Daoy (cell line): ENCODE measurements around the gene METAP1D. TPM values are rescaled to one million over a fixed set of nuclear protein-coding genes. Genes with fewer than 3 reads are reported as not detected.
A peak's percentile ranks its signal among the peaks of the same experiment; 100 is the strongest.
"Not testable (repeated sequence)": the region's sequence is repeated elsewhere in the genome, so short reads cannot be mapped to it uniquely, and the experiment has no call there.

Source experiments
- DNase-seq: peaks from one replicate; pipeline ENCODE4 v3.0.0-alpha.2; 2015; ENCODE audit warnings: low read depth
- total RNA-seq: library from RNA; depleted of rRNA; stranded (reverse); fragments of >200 nt; shearing (Covaris generic); gene quantifications from 2 replicates; pipeline ENCODE4 v1.2.3, GENCODE V29; 2014

Gene METAP1D
- total RNA-seq, 1 experiment from 2014 or later, result 6.9 TPM

DNA sequence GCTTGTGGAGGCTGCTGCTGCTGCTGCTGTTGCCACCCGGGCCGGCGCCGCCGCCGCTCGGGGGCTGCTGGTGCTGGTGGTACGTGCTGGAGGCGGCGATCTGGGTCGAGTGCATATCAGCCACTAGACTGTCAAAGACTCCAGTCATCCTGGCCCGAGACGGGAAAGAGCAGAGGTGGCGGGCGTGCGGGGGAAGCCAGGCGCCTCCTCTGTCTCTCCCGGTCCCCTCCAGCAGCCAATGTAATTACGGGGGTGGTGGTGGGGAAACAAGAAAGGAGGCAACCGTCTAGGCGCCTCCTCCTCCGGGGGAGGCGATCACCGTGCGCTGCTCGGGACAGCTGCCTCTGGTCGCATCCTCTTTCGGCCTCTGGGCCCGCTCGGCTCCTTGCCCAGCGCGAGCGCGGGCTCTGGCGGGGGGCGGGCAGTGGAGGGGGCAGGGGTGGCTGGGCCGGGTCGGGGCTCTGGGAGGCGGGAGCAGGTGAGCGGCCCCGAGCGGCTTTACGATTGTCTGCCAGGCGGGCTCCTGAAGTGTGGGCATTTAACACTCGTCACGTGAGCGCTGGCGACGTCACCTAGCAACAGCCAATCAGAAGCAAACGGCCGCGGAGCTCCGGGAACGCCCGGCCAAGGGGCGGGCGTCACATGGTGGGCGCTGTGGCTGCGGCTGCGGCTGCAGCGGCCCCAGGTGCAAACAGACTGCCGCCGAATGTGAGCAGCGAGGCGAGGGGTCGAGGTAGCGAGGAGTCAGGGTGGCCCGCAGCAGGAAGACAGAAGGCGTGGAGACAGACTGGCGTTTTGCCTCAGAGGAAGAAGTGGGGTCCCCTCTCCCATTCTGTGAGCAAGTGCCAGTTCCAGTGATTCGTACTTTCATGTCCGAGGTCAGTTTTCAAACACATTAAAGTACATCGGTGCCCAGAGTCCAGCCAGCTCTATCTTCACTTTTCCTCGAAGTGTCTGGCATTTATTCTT lies 102.9 kb downstream of the METAP1D start, which contains the start of gene DLX2:
DLX2 (minus strand) TSS at position 510 of the 969 bp plus-strand sequence; CDS start at position 148, 362 bp downstream.
- peak; percentile 95 for DNase-seq

DNA sequence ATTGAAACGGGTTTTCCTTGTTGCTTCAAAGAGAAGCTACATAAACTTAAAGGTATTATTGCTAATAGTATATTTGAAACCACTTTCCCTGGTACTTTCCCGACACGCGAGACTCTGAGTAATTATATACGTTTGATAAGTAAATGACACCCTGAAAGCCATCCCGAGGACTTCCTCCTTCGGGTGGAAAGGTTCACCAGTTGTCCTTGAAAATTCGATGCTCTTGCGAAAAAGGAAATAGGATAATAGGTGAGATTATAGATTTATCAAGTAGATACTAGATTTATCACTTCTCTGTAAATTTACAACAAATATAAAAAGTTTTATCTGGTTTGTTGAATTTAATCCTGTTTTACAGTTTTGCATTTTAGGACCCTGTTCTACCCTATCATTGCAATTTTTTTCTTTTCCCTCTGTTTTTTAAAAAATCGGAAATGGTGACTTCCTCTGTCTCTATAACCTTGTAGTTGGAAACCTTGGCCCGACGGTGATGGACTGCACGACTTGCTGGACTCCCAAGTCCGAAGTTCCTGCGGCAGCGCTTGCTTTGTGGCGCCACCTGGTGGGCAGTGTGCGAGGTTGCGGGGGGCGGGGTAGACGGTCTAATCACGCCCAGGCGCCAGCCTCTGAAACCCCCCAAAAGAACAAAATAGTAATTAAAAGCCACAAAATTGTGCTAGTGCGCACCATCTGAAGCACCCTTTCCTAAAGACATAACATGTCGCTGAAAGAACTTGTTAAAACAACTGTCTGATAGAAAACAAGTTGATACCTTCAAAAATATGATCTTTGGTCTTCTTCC lies 103.9 kb downstream of the METAP1D start:
- DNase-seq, result peak; percentile 90

DNA sequence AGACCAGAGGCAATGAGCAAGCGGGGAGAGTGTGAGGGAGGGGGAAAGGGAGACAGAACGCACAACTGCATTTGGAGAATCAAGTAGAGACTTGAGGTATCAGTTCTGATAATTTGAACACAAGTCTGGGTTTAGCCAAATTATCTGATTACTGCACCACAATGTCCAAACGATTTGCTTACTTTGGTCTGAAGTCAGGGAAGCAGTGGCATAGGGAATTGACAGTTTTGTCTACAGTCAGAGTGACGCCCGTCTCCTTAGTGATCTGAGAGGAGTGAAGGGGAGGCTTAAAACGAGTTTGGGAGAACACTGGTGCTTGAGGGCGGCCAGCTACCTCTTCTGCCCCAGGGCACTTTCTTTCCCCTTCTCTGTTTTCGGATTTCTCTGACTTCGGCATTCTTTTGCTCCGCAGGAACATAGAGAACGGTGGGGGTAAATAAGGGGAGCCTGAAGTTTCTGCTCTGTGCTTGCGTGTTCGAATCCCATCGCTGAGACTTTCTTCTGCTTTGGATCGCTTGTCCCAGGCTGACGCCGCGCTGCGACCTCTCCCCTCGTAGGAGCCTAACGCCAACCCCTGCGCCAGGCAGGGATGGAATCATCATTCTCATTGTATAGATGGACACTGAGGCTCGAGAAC lies 105.8 kb downstream of the METAP1D start:
- DNase-seq, result no peak

DNA sequence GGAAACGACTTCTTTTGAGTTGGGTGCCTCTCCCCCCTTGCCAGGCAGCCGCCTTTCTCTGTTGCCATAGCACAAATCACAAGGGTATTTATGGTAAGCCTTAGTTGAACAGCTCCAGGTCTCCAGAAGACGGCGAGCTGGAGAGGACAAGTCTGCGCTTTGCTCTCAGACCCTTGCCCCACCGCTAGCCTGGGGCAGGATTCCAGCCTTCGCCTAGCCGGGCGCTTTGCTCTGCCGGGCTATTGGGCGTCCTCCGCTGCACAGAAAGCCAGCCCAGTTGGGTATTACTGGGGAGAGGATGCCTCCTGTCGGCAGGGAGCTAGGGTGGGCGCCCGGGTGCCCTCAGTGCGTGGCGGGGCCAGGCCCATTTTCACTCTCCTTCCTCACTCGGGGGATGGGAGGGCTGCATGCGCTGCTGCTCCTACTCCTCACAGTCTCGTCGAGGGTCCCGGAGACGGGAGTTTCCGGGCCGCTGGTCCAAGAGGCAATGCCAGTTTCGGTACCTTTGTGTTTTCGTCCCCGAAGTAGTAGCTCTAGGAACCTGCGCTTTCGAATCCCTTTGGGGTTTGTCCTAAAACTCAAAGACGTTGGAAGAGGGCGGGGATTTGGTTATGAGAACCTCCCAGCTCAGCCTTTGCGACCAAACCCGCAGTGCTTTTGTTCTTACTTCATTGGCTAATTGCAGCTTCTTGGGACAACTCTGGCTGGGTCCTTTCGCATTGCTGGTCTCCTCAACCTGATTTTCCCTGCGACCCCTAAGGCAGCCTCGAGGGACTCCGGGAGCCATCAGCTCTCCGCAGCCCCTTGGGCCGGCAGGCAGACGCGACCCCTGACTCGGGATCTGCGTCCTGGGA lies 106.6 kb downstream of the METAP1D start:
- peak; percentile 71 for DNase-seq

DNA sequence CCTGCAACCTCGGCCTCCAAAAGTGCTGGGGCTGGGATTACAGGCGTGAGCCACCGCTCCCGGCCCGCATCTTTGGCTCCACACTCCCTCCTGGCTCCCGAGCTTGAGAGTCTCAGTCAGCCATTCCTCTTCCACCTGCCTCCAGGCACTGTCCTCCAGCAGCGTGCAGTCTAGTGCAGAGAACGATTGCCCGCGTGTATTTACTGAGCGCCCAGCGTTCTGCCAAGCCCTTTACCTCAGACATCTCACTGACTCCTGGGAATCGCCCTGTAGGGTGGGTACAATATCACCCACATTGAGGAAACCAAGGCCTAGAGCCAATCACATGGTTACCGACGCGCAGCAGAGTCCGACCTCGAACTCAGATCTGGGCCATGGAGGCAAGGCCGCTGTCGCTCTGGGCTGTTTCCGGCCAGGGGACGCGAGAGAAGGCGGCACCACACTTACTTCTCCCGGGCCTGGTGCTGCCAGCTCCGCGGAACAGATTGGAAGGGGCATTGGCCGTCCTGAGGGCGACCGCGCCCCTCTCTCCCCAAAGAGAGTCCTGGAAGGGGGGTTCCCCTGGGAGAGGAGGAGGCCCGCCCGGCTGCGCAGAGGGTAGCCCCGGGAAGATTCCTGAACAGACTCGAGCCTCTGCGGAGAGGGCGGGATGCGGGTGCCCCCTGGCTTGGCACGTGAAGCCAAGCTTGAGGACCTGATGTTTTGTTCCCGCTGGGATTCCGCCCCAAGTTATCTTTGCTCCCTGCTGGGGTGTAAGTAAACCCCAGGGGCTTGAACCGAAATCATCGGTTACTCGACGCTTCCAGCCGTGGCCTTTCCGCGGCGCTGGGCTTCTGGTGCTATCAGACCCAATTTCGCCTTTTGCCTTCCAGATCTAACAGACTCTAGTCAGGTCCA lies 108.2 kb downstream of the METAP1D start:
- DNase-seq, result no peak

DNA sequence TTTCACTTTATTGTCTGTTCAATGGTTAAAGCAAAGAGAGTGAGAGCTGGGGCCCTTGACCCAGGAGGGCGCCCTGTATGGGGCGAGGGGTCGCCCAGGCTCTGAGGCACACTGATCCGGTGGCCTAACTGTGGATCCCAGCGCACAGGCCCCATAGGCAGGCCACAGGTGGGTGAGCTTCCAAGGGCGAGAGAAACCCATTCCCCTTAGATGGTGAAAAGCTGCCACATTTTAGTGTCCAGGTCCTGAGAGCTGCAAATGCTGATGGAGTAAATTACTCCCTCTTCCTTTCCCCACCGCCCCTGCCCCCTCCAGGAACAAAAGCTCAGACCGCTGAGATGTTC lies 108.8 kb downstream of the METAP1D start:
- no peak for DNase-seq

DNA sequence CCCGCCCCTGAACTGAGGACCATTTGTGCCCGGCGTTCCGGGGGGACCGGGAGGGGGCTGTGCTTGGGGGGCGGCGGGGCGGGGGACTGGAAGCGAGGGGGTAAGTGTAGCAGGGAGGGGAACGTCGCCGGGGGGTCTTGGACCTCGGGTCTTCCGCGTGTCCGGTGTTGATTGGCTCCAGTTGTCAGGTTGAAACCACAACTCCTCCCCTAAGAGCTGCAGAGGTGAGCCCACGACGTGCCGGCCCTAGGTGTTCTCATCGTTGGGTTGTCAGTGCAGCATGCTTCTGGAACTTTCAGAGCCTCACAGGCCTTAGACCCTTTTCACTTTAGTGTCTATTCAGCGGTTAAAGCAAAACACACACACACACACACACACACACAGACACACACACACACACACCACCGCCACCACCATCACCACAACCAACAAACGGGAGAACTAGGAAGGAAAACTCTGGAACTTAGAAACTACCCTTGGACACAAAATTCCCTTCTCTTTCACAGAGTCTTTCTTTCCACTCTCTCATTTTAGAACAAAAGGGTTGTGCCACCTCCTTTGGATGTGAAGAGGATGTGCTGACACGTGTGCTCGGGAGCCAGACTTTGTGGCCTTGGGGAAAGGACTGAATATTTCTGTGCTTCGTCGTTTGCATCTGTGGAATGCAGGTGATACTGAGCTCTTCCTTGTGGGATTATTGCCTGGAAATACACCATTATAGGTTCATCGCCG lies 109.7 kb downstream of the METAP1D start:
- DNase-seq, result no peak

DNA sequence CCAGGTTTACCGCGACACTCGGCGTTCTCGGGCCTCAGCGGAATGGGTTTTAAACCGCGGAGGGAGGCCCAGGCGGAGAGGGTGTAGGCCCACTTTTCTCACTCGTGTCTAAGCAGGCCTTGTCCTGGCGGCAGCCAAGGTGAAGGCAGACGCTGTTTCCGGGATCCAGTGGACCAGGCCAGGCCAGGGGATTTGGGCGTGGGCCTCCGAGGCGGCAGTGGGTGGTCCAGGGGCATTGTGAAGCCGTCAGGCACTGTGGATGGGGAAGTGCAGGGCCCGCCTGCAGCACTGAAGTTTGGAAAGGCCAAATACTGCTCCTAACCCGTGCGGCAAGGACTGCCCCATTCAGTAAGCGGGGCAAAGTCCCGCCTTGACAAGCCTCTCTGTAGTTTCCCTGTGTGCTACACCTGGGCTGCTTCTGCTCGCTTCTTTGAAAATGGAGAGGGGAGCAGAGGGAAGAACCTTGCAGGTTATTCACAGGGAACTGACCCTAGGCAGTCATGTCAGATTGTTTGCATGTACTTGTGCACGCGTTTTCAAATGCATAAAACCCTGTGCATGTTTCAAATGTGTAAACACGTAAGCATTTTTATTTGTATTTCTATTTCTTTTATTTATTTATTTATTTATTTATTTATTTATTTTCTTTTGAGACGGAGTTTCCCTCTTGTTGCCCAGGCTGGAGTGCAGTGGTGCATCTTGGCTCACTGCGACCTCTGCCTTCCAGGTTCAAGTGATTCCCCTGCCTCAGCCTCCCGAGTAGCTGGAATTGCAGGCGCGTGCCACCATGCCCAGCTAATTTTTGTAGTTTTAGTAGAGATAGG lies 110.4 kb downstream of the METAP1D start:
- no peak for DNase-seq

DNA sequence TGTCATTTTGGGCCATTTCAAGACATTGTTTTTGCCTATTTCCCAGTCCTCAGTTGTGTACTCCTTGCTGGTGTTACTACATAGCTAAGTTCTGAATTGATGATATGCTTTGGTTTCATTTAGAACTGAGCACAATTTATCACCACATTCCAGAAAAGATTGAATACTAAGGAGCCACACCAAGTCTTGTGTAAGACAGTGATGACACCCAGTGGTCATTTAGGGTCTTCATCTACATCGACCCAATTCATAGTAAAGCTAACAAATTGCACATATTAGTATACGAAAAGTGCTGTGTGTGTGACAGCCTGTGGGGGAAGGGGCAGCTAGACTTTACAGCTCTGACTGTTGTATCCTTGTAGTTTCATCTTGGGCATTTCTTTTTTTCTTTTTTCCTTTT lies 113.9 kb downstream of the METAP1D start:
- peak; percentile 35 for DNase-seq

DNA sequence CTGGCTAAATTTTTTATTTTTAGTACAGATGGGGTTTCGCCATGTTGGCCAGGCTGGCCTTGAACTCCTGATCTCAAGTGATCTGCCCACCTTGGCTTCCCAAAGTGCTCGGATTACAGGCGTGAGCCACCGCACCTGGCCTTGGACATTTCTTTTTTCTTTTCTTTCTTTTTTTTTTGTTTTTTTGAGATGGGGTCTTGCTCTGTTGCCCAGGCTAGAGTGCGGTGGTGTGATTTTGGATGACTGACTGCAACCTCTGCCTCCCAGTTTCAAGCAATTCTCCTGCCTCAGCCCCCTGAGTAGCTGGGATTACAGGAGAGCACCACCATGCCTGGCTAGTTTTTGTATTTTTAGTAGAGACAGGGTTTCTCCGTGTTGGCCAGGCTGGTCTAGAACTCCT lies 114.4 kb downstream of the METAP1D start:
- not testable (repeated sequence) for DNase-seq

DNA sequence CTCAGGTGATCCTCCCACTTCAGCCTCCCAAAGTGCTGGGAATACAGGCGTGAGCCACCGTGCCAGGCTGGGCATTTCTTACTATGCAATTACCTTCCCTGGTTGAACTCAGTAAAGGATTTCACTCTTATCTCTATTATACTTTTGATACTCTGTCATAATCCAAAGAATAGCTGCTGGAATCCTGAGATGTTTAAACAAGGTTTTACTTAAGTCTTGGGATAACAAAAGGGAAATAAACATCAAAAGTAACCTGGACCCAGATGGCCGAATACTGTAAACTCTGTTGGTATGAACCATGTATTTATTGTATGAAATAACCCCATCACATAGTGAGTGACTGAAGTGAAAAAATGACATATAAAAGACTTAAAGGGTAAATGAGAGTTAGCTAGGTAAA lies 114.8 kb downstream of the METAP1D start:
- no peak for DNase-seq

DNA sequence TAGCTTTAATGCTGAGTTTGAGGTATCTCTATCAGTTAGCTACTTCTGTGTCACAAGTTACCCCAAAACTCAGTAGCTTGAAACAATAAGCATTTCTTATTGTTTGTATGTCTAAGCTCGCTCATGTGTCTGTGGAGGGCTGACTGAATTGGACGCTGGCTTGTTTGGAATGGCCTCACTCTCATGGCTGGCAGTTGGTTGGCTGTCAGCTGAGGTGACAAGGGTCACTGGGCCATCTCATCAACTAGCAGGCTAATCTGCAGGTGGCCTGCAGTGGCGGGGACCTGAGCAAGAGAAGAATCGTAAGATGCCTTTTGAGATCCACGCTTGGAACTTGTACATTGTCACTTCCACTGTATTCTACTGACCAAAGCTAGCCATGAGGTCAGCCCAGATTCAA lies 116.4 kb downstream of the METAP1D start:
- DNase-seq, result no peak

DNA sequence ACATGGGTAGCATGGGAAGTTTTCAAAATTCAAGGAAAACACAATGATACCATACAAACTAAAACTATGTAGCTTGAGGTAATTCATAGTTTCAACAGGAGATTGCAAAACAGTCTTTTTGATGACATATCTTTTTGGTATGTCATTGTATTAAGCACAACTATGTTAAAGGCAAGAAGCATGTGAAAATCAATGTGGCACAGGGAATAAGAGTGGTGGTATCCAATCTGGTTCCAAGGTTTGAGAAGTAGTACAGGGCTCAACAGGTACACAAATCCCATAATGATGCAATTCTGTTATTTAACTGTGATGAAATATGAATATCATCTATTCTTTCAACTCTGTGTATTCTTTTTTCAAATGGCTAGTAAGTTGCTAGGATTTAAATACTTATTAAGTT lies 119.3 kb downstream of the METAP1D start:
- peak; percentile 18 for DNase-seq

DNA sequence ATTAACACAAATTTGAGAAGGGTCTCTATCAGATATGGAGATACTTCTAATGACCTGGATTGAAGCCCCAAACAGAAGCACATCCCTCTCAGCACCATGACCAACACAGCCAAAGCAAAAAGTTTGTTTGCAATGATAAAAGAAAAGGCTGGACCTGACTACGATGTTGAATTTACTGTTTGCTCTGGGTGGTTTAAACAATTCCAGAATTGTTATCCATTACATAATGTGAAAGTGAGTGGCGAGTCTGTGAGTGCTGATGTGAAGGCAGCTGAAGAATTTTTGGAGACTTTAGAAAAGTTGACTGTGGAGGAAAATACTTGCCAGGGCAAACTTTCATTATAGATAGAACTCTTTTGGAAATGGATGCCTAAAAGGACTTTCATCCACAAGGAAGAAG lies 120.4 kb downstream of the METAP1D start:
- DNase-seq, result no peak

DNA sequence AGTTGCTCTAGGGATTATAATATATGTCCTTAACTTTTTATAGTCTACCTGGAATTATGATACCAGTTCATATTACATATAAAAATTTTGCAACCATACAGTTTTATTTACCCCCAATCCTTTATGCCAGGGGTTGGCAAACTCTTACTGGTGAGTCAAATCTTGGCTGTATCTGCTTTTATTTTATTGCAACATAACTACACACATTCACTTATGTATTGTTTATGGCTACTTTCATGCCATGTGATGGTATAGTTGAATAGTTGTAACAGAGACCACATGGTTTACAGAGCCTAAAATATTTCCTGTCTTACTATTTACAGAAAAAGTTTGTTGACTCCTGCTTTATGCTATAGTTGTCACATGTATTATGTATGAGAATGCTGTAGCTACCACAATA lies 128.7 kb downstream of the METAP1D start:
- no peak for DNase-seq

DNA sequence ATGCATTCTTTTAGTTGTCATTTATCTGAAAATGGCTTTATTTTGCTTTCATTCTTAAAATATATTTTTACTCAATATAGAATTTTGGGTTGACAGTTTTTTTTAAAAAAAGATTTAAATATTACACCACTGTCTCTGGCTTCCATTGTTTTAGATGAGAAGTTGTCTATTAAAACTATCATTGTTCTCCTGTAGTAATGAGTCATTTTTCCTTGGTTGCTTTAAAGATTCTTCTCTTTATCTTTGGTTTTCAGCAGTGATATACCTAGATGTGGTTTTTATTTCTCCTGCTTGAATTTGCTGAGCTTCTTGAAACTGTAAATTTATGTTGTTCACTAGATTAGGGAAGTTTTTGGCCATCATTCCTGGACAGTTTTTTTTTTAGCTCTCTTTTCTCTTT lies 129.7 kb downstream of the METAP1D start:
- DNase-seq, result no peak
